Activated CD8-positive, alpha-beta memory T cell treated with anti-CD3 and anti-CD28 coated beads, Interleukin-2, amount 50 U/mL, for 24 hours (primary cell): ENCODE measurements around the gene EEFSEC.

ENCODE experiments used
- DNase-seq: peaks from one replicate; pipeline ENCODE4 v3.0.0-alpha.2; 2020; ENCODE audit errors: extremely low read depth

Gene EEFSEC

GRCh38 chr3:128334086-128334645 is 180.9 kb downstream of the EEFSEC start:
- DNase-seq: no peak

GRCh38 chr3:128334766-128335165 is 181.5 kb downstream of the EEFSEC start:
- no peak for DNase-seq

GRCh38 chr3:128335621-128336296 is 182.5 kb downstream of the EEFSEC start:
- DNase-seq: no peak

DNA sequence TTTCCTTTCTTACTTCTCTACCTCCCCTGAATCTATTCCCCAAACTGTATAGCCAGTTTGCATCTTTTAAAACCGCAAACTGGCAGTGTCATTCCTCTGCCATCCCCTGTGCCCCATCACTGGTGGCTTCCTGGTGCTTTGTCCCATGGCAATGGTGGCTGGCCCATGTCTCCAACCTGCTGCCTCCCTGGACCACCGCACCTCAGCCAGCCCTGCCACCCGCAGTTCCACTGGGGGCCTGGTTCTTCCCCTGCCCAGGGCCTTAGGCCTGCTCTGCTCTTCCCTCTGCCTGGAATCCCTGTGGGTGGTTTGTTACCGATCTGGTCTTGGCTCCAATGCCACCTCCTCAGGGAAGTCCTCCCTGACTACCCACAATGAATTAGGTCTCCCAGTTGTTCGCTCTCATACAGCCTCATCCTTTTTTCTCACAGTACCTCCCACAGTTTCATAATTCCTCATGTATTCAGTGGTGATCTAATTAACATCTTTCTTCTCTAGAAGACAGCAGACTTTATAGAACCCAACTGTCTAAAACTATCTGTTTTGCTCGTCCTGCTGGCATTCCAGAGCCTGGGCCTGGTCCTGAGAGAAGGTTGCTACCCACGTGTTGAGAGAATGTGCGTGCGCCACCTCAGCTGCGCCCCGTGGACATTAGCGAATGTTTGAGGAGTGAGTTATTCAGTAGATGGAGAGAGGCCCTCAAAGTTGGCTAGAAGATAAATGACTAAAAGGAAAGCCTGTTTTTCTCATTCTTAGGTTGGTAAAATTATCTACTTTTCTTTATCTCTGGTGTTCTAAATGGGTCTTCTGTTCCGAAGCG is 183.3 kb downstream of the EEFSEC start:
- DNase-seq: no peak

GRCh38 chr3:128337305-128337704 is 184.0 kb downstream of the EEFSEC start:
- DNase-seq: no peak

GRCh38 chr3:128338536-128339330 is 185.5 kb downstream of the EEFSEC start:
- no peak for DNase-seq

DNA sequence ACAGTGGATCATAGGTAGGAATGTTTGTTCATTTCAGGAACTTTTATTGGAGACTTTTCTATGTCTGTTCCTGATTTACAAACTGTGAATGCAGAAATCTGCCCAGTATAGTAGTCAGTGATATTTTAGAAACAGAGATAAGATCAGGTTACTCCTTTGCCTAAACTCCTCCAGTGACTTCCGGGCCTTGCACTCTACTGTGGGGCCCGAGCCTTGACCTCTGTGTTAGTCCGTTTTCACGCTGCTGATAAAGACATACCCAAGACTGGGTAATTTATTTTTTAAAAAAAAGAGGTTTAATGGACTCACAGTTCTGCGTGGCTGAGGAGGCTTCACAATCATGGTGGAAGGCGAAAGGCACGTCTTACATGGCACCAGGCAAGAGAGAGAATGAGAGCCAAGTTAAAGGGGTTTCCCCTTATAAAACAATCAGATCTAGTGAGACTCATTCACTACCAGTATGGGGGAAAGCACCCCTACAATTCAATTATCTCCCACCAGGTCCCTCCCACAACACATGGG is 186.3 kb downstream of the EEFSEC start:
- DNase-seq: no peak

GRCh38 chr3:128340198-128340903 is 187.1 kb downstream of the EEFSEC start:
- no peak for DNase-seq

GRCh38 chr3:128340904-128341555 is 187.7 kb downstream of the EEFSEC start:
- no peak for DNase-seq

GRCh38 chr3:128341659-128342395 is 188.5 kb downstream of the EEFSEC start:
- no peak for DNase-seq

DNA sequence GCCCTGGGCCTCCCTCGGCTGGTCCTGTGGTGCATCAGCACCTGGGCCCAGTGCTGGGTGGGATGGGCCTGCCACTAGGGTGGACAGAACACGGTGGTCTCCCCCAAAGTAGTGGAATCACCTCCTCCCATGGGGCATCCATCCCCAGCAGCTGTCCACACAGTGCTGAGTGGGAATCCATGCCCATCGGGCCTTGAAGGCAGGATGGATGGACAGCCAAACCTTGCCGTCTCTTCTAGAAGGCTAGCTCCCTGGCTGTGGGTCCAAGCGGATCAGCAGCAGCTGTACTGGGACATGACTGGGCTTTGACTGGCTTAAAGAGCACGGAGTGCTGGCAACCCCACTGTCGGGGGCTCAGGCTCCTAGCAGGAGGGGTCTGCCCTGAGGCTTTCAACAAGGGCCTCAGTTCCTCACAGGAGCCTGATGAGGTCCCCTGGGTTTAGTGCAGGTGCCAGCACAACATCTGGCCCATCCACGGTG is 189.5 kb downstream of the EEFSEC start:
- no peak for DNase-seq

- DNase-seq: no peak
These were observed 190.2 kb downstream of the EEFSEC start for GRCh38 chr3:128343287-128344051.

DNA sequence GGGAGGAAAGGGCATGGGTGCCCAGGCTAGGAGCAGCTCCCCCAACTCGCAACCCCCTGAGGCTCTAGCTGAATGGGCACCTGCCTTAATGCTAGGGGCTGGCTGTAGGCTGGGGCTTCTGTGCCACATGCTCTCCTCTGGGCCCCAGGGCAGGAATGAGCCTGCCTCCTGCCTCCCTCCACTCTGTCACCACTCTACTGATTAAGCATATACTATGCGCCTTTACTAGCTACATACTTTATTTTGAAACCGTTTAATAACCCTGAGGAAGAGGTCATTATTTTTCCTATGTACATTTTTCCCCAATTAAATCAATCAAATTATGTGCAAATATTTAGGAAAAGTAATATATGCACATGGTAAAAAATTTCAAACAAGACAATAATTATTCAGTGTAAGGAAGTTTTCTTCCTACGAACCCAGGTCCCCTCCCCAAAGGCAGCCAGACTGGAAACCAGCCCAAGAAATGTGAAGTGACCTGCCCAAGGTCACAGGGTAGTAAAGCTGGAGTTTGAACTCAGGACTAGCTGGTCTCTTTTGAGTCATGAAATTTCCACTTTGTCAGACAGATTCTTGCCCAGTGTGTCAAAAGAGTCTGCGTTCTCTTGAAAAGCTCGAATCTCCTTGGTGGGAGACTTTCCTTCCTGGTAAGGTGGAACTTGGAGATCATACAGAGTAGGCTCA is 190.9 kb downstream of the EEFSEC start:
- no peak for DNase-seq

DNA sequence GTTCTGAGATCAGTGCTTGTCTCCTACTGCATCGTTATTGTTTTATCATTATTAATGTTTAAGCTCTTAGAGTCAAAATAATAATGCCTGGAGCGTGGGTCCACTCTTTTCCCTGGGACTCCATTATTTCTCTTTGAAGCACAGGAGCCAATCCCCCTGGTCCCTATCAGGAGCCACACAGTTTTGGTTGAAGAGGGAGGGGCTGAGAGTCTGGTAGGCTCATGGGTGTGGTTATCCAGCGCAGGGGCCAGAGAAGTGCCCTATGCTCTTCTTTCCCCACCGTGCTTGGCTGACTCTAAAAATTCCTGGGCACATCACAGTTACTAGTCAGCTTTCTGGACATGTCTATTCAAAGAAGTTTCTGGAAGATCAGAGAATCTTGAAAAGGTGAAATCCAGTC is 191.9 kb downstream of the EEFSEC start:
- DNase-seq: no peak

GRCh38 chr3:128346562-128346961 is 193.3 kb downstream of the EEFSEC start:
- no peak for DNase-seq

DNA sequence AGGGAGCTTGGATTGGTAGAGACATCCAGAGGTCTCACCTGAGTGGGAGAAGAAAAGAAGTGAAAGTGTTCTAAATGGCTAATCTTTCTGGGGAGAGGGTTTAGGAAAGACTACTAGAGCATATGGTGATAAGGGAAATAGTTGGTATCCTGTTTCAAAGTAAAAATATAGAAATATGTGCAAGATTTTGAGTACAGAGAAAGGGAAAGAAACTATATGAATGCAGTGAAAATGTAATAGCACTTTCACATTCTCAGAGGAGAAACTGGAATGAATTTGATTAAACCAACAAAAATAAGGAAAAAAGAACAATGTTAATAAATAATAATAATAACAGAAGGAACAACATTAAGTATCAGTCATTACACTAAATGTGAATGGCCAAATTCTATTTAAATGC is 194.0 kb downstream of the EEFSEC start:
- no peak for DNase-seq

- DNase-seq: no peak
These were observed 194.8 kb downstream of the EEFSEC start for GRCh38 chr3:128348075-128348474.

GRCh38 chr3:128348805-128349531 is 195.7 kb downstream of the EEFSEC start:
- no peak for DNase-seq
